Thoracic aorta (tissue), 2 donors: Measurements from ENCODE around the gene RASSF5. TPM values are rescaled to one million over a fixed set of nuclear protein-coding genes. Genes with fewer than 3 reads are reported as not detected.
A peak's percentile ranks its signal among the peaks of the same experiment; 100 is the strongest.

ENCODE experiments used
- ATAC-seq: fragments of 150-250 bp; one replicate; pipeline ENCODE4 v1.8.0; 2017; ENCODE audit warnings: low read depth; ENCODE audit not compliant: insufficient number of reproducible peaks, low FRiP score
- DNase-seq: peaks from one replicate; pipeline ENCODE4 v3.0.0-alpha.2; 2020; ENCODE audit warnings: low spot score
- H3K27ac ChIP-seq, 2 donors: fragments of 200-600 bp; sonication (generic); 1 replicate in 1 of 2; 2 replicates in 1 of 2; pipeline ENCODE4 v1.5.1; 2016; ENCODE audit warnings: mild to moderate bottlenecking in 2 of 2, moderate library complexity in 2 of 2
- H3K27me3 ChIP-seq: fragments of 200-600 bp; sonication (generic); replicated peaks from 2 replicates; pipeline ENCODE4 v1.6.0; 2016; ENCODE audit warnings: mild to moderate bottlenecking; ENCODE audit not compliant: insufficient read depth
- H3K36me3 ChIP-seq: fragments of 200-600 bp; sonication (generic); one replicate; pipeline ENCODE4 v1.5.1; 2016
- H3K4me1 ChIP-seq, 2 donors: fragments of 200-600 bp; sonication (generic); 1 replicate in 1 of 2; 2 replicates in 1 of 2; pipeline versions ENCODE4 v1.5.1 to v1.6.0; 2016; ENCODE audit warnings: low read depth in 2 of 2, mild to moderate bottlenecking in 1 of 2; ENCODE audit not compliant: control insufficient read depth in 1 of 2
- H3K4me3 ChIP-seq: fragments of 200-600 bp; sonication (generic); 2 replicates; pipeline ENCODE4 v1.5.1; 2016; ENCODE audit warnings: mild to moderate bottlenecking
- H3K9me3 ChIP-seq: fragments of 200-600 bp; sonication (generic); 2 replicates; pipeline ENCODE4 v1.5.1; 2016
- total RNA-seq, 2 donors: library from RNA; depleted of rRNA; stranded (reverse); fragments of >200 nt; gene quantifications; one replicate each; pipeline versions ENCODE4 v1.1.0 to v1.2.3, GENCODE V29; 2016
- TF ChIP-seq, protein P1 (sequence below): fragments of 200-600 bp; sonication (generic); IDR thresholded peaks from one replicate; pipeline ENCODE4 v1.5.1; 2019; ENCODE audit warnings: antibody characterized with exemption

RASSF5 gene
- total RNA-seq, 2 donors from 2014 or later = 21.7 to 22.8 TPM

DNA sequence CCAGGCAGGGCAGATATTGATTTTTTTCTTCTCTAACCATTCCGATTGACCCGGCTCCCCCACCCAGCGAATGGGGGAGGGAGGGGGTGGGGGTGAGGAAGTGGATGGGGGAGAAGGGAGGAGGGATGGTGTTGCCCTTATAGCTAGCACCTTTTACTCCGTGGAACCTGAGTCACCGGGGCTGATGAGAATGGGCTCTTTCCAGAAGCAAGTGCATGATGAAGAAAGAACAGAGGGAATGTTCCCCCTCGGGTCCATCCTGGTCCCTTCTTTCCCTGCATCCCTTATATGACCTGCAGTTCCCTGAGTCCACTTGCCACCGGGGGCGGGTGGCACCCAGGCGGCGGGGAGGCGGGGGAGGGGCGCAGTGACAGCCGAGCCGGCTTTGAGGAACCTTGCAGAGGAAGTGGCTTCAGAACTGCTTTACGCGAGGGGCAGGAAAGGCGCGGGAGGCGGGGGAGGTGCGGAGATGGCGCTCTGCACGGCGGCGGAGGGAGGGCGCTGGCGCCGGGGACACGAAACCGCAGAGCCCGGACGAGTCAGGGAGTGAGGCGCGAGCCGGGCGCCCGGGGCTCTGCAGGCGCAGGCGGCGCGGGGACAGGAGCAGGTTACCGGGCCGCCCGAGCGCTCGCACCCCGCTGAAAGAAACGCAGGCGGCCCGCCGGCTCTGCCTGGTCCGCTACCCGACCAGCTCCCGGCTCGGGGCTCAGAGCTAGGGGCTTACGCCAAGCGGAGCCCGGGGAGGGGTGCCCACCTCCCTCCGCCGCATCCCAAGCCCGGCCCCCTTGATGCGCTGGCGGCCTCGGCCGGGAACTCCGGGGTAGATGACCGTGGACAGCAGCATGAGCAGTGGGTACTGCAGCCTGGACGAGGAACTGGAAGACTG, 49.7 kb downstream of the RASSF5 start:
- TF ChIP-seq, protein P1, sequence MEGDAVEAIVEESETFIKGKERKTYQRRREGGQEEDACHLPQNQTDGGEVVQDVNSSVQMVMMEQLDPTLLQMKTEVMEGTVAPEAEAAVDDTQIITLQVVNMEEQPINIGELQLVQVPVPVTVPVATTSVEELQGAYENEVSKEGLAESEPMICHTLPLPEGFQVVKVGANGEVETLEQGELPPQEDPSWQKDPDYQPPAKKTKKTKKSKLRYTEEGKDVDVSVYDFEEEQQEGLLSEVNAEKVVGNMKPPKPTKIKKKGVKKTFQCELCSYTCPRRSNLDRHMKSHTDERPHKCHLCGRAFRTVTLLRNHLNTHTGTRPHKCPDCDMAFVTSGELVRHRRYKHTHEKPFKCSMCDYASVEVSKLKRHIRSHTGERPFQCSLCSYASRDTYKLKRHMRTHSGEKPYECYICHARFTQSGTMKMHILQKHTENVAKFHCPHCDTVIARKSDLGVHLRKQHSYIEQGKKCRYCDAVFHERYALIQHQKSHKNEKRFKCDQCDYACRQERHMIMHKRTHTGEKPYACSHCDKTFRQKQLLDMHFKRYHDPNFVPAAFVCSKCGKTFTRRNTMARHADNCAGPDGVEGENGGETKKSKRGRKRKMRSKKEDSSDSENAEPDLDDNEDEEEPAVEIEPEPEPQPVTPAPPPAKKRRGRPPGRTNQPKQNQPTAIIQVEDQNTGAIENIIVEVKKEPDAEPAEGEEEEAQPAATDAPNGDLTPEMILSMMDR = no peak
- ATAC-seq (peak; percentile 48), DNase-seq (peak; percentile 19)
- H3K36me3 ChIP-seq = no peaks in the 10 kb centered on the region
- no peaks in the 10 kb centered on the region for H3K27me3 ChIP-seq
- peaks cover 8 to 27% of the 10 kb centered on the region in 2 donors for H3K4me1 ChIP-seq
- H3K9me3 ChIP-seq = no peaks in the 10 kb centered on the region
- peak overlapping the region; percentile 75 for H3K4me3 ChIP-seq
- H3K27ac ChIP-seq = peak overlapping the region; percentile 15 to 59

DNA sequence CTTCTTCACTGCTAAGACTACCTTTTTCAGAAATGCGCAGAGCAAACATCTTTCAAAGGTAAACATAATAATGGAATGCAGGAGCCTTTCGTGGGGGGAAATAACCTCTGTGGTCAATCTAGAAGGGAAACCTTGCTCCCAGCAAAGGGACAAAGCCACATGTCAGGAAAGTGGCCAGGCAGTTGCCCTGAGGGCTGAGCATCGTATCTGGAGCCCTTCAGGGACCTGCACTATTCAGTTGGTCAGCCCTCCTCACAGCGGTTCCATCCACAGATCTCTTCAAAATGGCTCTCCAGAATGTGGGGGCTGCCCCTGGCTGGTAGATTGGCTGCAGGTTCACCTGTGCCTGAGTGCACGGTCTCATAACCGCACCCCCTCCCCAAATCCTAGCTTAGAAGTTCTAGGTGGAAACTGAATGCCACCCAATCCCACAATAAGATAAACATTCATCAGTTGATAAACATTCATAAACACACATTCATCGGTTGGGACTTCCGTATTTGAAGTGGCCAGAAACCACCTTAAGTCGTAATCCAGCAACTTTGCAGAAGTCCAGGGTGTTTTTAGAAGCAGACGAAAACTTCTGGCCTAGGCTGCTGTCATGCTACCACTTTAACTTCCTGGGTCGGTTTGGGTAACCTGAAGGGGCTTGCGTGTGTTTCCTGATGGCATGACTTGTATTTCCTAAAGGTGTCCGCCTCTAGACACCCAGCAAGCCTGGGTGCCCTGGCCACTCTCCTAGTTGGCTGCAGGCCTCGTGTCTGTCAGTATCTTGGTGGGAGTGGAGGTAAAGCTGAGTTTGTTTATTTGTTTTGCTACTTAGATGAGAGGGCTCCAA, 50.5 kb downstream of the RASSF5 start:
- Histone ChIP-seq H3K4me3 (peak overlapping the region; percentile 75), H3K27ac (peak overlapping the region; percentile 15 to 59), H3K27me3 (no peaks in the 10 kb centered on the region), H3K9me3 (no peaks in the 10 kb centered on the region), H3K4me1 (peaks cover 8 to 27% of the 10 kb centered on the region in 2 donors), H3K36me3 (no peaks in the 10 kb centered on the region)
- TF ChIP-seq, protein P1 = no peak
- DNase-seq = no peak
- no peak for ATAC-seq

DNA sequence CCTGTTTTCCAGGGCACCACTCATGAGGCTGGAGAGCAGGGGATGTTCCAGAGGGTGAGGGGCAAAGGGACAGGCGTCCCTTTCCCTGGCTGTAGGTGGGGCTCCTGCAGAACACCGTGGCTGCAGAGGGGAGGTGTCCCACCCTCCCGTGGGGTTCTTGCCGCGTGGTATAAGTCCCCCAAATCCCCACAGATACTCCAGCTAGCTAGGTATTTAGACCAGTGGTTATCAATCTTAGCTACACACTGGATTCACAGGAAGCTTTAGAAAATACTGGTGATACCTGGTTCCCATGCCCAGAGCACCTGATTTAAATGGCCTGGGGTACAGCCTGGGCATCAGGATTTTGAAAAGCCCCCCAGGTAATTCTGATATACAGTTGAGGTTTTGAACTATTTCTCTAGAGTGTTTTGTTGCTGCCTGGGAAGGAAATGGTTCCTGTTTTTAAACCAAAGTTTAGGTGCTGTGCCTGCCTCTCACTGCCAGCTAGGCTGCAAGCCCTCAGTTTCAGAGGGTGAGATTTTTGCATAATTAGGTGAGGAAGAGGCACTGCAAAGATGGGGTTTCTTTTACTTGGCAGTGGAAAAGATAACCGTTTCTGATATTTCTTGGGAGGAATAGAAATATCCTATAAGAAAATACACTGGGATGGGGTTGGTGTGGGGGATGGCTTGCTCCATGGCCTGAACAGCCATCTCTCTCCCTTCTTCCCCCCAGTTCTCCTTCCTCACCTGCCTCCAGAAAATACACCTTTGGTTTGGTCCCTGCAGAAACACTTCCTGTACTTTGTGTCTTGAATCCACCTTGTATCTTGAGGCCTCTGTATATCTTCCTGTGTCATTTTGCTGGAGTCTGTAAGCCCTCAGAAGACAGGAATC, 51.7 kb downstream of the RASSF5 start:
- no peaks in the 10 kb centered on the region for H3K27me3 ChIP-seq
- TF ChIP-seq, protein P1 = no peak
- DNase-seq (no peak), ATAC-seq (no peak)
- H3K4me1 ChIP-seq = peaks cover 8 to 27% of the 10 kb centered on the region in 2 donors
- peak overlapping the region in 1 of 2 donors; percentile 19 for H3K27ac ChIP-seq
- no peaks in the 10 kb centered on the region for H3K9me3 ChIP-seq
- peak overlapping the region; percentile 75 for H3K4me3 ChIP-seq
- no peaks in the 10 kb centered on the region for H3K36me3 ChIP-seq

DNA sequence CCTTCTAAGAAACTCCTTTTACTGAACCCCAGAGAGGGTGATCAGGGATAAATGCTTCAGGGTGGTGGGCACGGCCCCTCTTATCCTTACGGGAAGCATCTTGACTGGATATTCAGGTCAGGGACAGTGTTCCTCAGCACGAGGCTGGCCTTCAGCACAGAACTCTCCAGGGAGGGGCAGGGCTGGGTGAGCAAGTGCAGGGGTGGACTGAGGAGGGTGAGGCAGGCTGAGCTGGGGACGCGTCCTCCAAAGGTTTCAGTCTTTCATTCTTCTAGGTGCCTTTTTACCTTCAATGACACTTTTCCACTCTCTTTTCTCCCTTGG, 52.3 kb downstream of the RASSF5 start:
- ATAC-seq (no peak), DNase-seq (no peak)
- Histone ChIP-seq H3K9me3 (no peaks in the 10 kb centered on the region), H3K27me3 (no peaks in the 10 kb centered on the region), H3K36me3 (no peaks in the 10 kb centered on the region), H3K27ac (no peak overlapping the region), H3K4me1 (peaks cover 8 to 27% of the 10 kb centered on the region in 2 donors), H3K4me3 (peak overlapping the region; percentile 4)
- TF ChIP-seq, protein P1 = no peak
